GM12872 (cell line): ENCODE results near the gene ACER3.

Source experiments
- CTCF ChIP-seq: IDR thresholded peaks from 3 replicates; pipeline ENCODE4 v1.5.1; 2011; ENCODE audit warnings: low read depth, mild to moderate bottlenecking, low read length, moderate library complexity; ENCODE audit not compliant: insufficient read depth

The ACER3 gene

GRCh38 chr11:76860539-76861475 is at the start of gene ACER3:
ACER3 (plus strand) TSS chr11:76860918; CDS start chr11:76860977, 59 bp downstream.
- TF ChIP-seq CTCF: peak; percentile 23; the same call in 1 of the 3 replicates

- no peak for TF ChIP-seq CTCF
Observed at GRCh38 chr11:76811259-76811658, 49.5 kb upstream of the ACER3 start.

GRCh38 chr11:76814414-76814813 is 46.3 kb upstream of the ACER3 start:
- TF ChIP-seq CTCF: no peak

- TF ChIP-seq CTCF: no peak
Observed at GRCh38 chr11:76820184-76820566, 40.5 kb upstream of the ACER3 start.

- no peak for TF ChIP-seq CTCF
Observed at GRCh38 chr11:76822406-76822805, 38.3 kb upstream of the ACER3 start.

- TF ChIP-seq CTCF: no peak
Observed at GRCh38 chr11:76823481-76824028, 37.2 kb upstream of the ACER3 start.

GRCh38 chr11:76824083-76824939 is 36.4 kb upstream of the ACER3 start:
- TF ChIP-seq CTCF: no peak
